A549 (cell line): ENCODE data around the gene ZDHHC19.

Experiments
- NFE2L2 ChIP-seq: fragments of 150-350 bp; conservative IDR thresholded peaks from 2 replicates; pipeline ENCODE4 v1.6.1; 2014; ENCODE audit warnings: low read length
- POLR2A ChIP-seq: IDR thresholded peaks from 2 replicates; pipeline ENCODE4 v1.6.1; 2012; ENCODE audit warnings: mild to moderate bottlenecking, low read length
- RFX5 ChIP-seq: fragments of 450-650 bp; IDR thresholded peaks from 2 replicates; pipeline ENCODE4 v1.7.1; 2014; ENCODE audit warnings: antibody characterized with exemption, mild to moderate bottlenecking, moderate library complexity

DNA sequence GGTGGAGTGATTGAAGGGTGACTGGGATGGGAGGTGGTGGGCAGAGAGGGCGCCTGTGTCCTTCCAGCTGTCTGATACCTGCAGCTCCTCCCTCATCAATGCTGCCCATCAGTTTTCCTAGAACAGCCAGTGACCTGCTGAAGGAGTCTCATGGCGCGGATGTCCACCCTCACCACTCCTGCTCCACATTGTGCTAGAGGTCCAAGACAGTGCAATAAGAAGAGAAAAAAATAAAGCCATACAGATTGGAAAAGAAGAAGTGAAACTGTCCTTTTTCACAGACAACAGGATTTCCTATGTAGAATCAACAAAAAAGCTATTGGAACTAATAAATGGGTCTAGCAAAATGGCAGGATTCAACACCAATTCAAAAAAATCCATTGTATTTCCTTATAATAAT is 7.4 kb downstream of the ZDHHC19 start:
- TF ChIP-seq RFX5 = no peak
- TF ChIP-seq POLR2A = no peak
- no peak for TF ChIP-seq NFE2L2
